Gastroesophageal sphincter (tissue), 4 donors: ENCODE results near the gene DAAM1. TPM values are rescaled to one million over a fixed set of nuclear protein-coding genes. Genes with fewer than 3 reads are reported as not detected.
A peak's percentile ranks its signal among the peaks of the same experiment; 100 is the strongest.

Source experiments
- ATAC-seq: fragments of 150-250 bp; one replicate; pipeline ENCODE4 v1.9.1; 2016; ENCODE audit warnings: mild to moderate bottlenecking, moderate library complexity
- H3K27ac ChIP-seq, 4 donors: fragments of 200-600 bp; sonication (generic) in 3 of 4; 1 replicate in 3 of 4; 2 replicates in 1 of 4; pipeline ENCODE4 v1.5.1; 2016 to 2019
- H3K27me3 ChIP-seq: fragments of 200-600 bp; sonication (generic); one replicate; pipeline ENCODE4 v1.5.1; 2019
- H3K36me3 ChIP-seq, 2 donors: fragments of 200-600 bp; sonication (generic); one replicate each; pipeline ENCODE4 v1.5.1; 2019; ENCODE audit warnings: control low read depth in 1 of 2
- H3K4me1 ChIP-seq, 3 donors: fragments of 200-600 bp; sonication (generic); 1 replicate in 2 of 3; 2 replicates in 1 of 3; pipeline ENCODE4 v1.5.1; 2016 to 2019; ENCODE audit warnings: control low read depth in 2 of 3
- H3K4me3 ChIP-seq, 2 donors: fragments of 200-600 bp; sonication (generic); one replicate each; pipeline ENCODE4 v1.5.1; 2019; ENCODE audit warnings: mild to moderate bottlenecking in 1 of 2, moderate library complexity in 1 of 2
- H3K9me3 ChIP-seq, 3 donors: fragments of 200-600 bp; sonication (generic); one replicate each; pipeline ENCODE4 v1.5.1; 2017 to 2019; ENCODE audit warnings: control low read depth in 2 of 3
- EP300 ChIP-seq: sonication (generic); formaldehyde crosslinking; IDR thresholded peaks from one replicate; pipeline ENCODE4 v1.6.1; 2017; ENCODE audit warnings: antibody characterized with exemption, mild to moderate bottlenecking
- POLR2A ChIP-seq, 2 donors: fragments of 450-650 bp; IDR thresholded peaks; one replicate each; pipeline ENCODE4 v1.6.1; 2017; ENCODE audit warnings: antibody characterized with exemption in 2 of 2, mild to moderate bottlenecking in 2 of 2, moderate library complexity in 1 of 2
- POLR2AphosphoS5 ChIP-seq: sonication (generic); formaldehyde crosslinking; IDR thresholded peaks from one replicate; pipeline ENCODE4 v1.6.1; 2017; ENCODE audit warnings: antibody characterized with exemption
- WGBS, 2 donors: methylation state at CpG; one replicate each; pipeline ENCODE4 v1.1.5; 2018; ENCODE audit warnings: low coverage in 1 of 2; 5-methylcytosine and 5-hydroxymethylcytosine counted together
- total RNA-seq, 4 donors: library from RNA; depleted of rRNA; stranded (reverse); fragments of >200 nt; gene quantifications; one replicate each; pipeline ENCODE4 v1.1.0, GENCODE V29; 2016
- TF ChIP-seq, protein P1 (sequence below), 4 experiments: fragments of 200-600 bp in 2 of 4; fragments of 450-650 bp in 2 of 4; sonication (generic) in 1 of 4; IDR thresholded peaks; one replicate each; pipeline ENCODE4 v1.5.1; 2017 to 2019; ENCODE audit warnings: antibody characterized with exemption in 4 of 4, mild to moderate bottlenecking in 2 of 4, moderate library complexity in 2 of 4

Gene DAAM1
- total RNA-seq, 4 donors from 2014 or later: 64.0 to 124 (median 87.3) TPM

DNA sequence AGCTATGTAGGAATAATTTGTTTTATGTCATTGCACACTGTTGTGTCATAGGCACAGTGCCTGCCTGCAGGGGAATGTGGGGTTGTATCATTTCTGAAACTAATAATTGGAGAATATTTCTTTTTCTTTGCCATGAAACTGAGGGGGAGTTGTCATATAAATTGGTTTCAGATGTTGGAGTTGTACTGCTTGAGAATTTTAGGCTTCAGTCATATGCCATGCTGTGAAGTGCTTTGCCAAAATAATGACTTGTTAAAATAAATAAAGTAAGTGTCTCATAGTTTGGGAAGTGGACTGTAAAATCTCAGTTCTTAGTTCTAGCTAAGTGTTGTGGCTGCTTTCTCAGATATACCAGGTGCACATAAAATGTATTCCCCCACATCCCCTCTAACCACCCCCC lies 116.8 kb downstream of the DAAM1 start:
- H3K9me3 ChIP-seq: no peaks in the 10 kb centered on the region
- H3K4me1 ChIP-seq: peaks cover 24 to 73% (median 27%) of the 10 kb centered on the region in 3 donors
- no peaks in the 10 kb centered on the region for H3K36me3 ChIP-seq
- ATAC-seq: no peak
- TF ChIP-seq, protein P1, sequence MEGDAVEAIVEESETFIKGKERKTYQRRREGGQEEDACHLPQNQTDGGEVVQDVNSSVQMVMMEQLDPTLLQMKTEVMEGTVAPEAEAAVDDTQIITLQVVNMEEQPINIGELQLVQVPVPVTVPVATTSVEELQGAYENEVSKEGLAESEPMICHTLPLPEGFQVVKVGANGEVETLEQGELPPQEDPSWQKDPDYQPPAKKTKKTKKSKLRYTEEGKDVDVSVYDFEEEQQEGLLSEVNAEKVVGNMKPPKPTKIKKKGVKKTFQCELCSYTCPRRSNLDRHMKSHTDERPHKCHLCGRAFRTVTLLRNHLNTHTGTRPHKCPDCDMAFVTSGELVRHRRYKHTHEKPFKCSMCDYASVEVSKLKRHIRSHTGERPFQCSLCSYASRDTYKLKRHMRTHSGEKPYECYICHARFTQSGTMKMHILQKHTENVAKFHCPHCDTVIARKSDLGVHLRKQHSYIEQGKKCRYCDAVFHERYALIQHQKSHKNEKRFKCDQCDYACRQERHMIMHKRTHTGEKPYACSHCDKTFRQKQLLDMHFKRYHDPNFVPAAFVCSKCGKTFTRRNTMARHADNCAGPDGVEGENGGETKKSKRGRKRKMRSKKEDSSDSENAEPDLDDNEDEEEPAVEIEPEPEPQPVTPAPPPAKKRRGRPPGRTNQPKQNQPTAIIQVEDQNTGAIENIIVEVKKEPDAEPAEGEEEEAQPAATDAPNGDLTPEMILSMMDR (IDR thresholded peaks at IDR 0.05): no peak
- TF ChIP-seq POLR2AphosphoS5 (no peak), EP300 (no peak), POLR2A (IDR thresholded peaks at IDR 0.05) (no peak)
- H3K27me3 ChIP-seq: no peaks in the 10 kb centered on the region
- no peak overlapping the region for H3K4me3 ChIP-seq
- H3K27ac ChIP-seq: peak overlapping the region in 3 of 4 donors; percentile 46 to 74 (median 69)

DNA sequence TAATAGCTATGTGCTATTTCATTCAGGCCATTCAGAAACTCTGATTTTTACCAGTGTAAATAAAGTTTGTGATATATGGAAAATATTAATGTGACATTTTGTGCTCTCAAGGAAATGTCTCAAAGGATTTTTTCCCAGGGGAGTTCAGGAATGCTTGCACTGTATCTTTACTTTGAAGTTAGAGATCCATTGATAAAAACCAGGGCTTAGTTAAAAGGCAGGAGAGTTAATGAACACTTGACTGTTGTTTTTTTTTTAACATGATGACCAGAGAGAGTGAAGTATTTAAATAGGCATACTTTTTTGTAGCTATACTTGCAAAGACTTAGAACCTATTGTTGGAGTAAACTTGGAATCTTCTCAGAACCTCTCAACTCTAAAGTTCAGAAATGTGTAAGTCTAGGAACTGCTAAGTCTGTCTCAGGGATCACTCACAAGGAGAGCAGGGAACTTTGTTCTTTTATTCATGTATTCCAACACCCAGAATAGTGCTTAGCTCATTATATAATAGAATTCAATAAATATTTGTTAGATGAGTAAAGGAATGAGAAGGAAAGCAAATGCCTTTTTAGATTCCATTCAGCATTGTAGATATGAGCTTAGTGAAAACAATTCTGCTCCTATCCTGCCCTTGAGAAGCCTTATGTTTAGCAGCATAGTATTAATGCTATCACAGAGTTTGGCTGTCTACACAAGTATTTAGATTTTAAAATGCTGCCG lies 117.5 kb downstream of the DAAM1 start:
- no peak for ATAC-seq
- TF ChIP-seq POLR2AphosphoS5 (no peak), EP300 (no peak), POLR2A (IDR thresholded peaks at IDR 0.05) (no peak)
- TF ChIP-seq, protein P1 (IDR thresholded peaks at IDR 0.05): no peak
- Histone ChIP-seq H3K4me3 (no peak overlapping the region), H3K9me3 (no peaks in the 10 kb centered on the region), H3K4me1 (peaks cover 24 to 80% (median 27%) of the 10 kb centered on the region in 3 donors), H3K36me3 (no peaks in the 10 kb centered on the region), H3K27ac (peak overlapping the region in 3 of 4 donors; percentile 46 to 74 (median 69)), H3K27me3 (no peaks in the 10 kb centered on the region)
- 8 to 27% methylated on average over 1 of the region's 1 CpG for WGBS, 2 donors

DNA sequence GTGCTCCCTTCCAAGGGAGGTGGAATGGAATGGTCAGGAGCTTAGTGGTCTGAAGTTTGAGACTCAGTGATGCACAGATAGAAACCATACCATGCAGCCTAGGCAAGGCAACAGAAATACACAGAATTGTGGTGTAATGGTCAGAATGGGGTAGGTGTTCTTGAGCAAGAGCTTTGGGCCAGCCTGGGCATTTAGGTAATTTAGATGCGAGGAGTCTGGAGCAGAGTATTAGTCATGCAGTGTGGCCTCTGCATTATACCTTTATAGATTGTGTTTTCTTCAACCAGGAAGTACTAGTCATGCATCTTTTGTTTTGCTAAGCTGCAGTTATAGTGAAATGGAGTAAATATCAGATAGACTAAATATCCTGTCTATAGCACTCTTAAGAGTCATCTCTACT lies 118.3 kb downstream of the DAAM1 start:
- TF ChIP-seq POLR2AphosphoS5 (no peak), POLR2A (IDR thresholded peaks at IDR 0.05) (no peak), EP300 (no peak)
- TF ChIP-seq, protein P1 (IDR thresholded peaks at IDR 0.05): no peak
- peaks cover 24 to 88% (median 27%) of the 10 kb centered on the region in 3 donors for H3K4me1 ChIP-seq
- 86 to 100% methylated on average over 1 of the region's 1 CpG for WGBS, 2 donors
- no peak overlapping the region for H3K4me3 ChIP-seq
- no peaks in the 10 kb centered on the region for H3K9me3 ChIP-seq
- peak overlapping the region in 3 of 4 donors; percentile 46 to 74 (median 69) for H3K27ac ChIP-seq
- no peaks in the 10 kb centered on the region for H3K27me3 ChIP-seq
- H3K36me3 ChIP-seq: no peaks in the 10 kb centered on the region
- ATAC-seq: no peak

DNA sequence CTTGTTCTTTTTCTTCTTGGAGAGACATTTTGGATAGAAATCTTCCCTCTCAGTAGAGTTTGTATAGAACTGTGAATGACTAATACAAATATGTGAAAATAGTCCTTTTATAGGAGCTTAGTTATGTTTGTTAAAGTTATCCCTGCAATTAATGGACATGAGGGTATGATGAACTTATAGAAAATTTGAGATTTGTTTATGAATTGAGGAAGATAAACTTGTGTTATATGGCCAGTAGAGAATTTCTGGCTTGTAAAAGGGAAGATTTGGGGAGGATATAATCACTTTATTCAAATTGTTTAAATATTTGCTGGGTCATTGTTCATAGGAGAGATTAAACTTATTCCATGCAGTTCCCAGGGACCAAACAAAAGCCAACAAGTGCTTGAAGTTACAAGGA lies 119.6 kb downstream of the DAAM1 start:
- no peak for ATAC-seq
- Histone ChIP-seq H3K4me3 (no peak overlapping the region), H3K36me3 (no peaks in the 10 kb centered on the region), H3K27me3 (no peaks in the 10 kb centered on the region), H3K4me1 (peaks cover 24 to 88% (median 29%) of the 10 kb centered on the region in 3 donors), H3K27ac (peak overlapping the region in 3 of 4 donors; percentile 24 to 45 (median 44)), H3K9me3 (no peaks in the 10 kb centered on the region)
- TF ChIP-seq, protein P1 (IDR thresholded peaks at IDR 0.05): no peak
- no peak for TF ChIP-seq POLR2A (IDR thresholded peaks at IDR 0.05)
- no peak for TF ChIP-seq POLR2AphosphoS5
- no peak for TF ChIP-seq EP300

DNA sequence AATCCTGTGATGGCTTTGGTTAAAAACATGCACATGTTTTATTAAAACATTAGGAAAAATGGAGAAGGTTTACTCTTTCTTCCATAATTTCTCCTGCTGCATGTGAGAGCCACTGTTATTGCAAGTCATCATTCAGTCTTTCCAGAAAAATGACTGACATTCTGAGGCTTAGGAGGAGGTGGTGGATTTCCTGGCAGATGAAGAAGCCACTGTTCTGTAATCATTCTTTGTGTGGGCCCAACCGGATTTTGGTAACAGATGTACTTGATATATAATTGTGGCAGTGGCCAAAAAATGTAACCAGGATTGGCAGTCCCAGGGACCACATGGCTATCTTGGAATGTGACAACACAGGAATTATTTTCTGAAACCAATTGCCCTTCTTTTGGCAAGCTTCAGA lies 120.2 kb downstream of the DAAM1 start:
- peak overlapping the region in 3 of 4 donors; percentile 24 to 45 (median 44) for H3K27ac ChIP-seq
- WGBS, 2 donors: 7 to 33% methylated on average over 1 of the region's 1 CpG
- no peak for TF ChIP-seq EP300
- TF ChIP-seq, protein P1 (IDR thresholded peaks at IDR 0.05): no peak

More for the DNA sequence above, 120.2 kb downstream of the DAAM1 start:
- no peaks in the 10 kb centered on the region for H3K9me3 ChIP-seq
- H3K4me1 ChIP-seq: peaks cover 24 to 91% (median 33%) of the 10 kb centered on the region in 3 donors
- no peaks in the 10 kb centered on the region for H3K36me3 ChIP-seq
- H3K4me3 ChIP-seq: no peak overlapping the region
- no peak for ATAC-seq
- no peaks in the 10 kb centered on the region for H3K27me3 ChIP-seq
